ENCODE data around the gene CCDC141.

- TF ChIP-seq, protein P1, sequence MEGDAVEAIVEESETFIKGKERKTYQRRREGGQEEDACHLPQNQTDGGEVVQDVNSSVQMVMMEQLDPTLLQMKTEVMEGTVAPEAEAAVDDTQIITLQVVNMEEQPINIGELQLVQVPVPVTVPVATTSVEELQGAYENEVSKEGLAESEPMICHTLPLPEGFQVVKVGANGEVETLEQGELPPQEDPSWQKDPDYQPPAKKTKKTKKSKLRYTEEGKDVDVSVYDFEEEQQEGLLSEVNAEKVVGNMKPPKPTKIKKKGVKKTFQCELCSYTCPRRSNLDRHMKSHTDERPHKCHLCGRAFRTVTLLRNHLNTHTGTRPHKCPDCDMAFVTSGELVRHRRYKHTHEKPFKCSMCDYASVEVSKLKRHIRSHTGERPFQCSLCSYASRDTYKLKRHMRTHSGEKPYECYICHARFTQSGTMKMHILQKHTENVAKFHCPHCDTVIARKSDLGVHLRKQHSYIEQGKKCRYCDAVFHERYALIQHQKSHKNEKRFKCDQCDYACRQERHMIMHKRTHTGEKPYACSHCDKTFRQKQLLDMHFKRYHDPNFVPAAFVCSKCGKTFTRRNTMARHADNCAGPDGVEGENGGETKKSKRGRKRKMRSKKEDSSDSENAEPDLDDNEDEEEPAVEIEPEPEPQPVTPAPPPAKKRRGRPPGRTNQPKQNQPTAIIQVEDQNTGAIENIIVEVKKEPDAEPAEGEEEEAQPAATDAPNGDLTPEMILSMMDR (IDR thresholded peaks at IDR 0.05): no peak
- no peak for TF ChIP-seq POLR2A (IDR thresholded peaks at IDR 0.05)
Measured at GRCh38 chr2:179049546-179050311, at the start of gene CCDC141.

Data from testis (tissue), 2 donors.